ENCODE results near the gene GARIN5A.

DNA sequence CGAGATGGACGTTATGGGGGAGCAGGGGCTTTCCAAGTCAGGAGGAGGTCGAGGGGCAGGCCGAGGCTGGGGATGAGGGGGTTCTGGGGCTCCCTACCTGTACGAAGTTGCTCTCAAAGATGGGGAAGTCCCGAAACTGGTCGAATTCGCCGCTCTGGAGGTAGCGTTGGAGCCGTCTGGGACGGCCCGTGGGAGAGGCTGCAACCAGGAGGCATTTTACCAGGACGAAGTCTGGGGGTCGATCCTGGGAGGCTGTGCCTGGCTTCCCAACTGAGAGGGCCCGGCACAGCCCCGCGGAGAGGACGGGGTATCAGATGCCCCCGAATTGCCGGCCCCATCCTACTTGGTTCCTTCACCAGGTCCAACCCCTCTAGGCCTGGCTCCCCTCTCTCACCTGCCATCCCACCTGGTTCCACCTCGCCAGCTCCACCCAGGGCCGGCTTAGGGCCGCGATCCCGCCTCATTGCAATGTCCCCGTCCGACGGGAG lies 868 bp downstream of the GARIN5A start:
- TF ChIP-seq, protein P1, sequence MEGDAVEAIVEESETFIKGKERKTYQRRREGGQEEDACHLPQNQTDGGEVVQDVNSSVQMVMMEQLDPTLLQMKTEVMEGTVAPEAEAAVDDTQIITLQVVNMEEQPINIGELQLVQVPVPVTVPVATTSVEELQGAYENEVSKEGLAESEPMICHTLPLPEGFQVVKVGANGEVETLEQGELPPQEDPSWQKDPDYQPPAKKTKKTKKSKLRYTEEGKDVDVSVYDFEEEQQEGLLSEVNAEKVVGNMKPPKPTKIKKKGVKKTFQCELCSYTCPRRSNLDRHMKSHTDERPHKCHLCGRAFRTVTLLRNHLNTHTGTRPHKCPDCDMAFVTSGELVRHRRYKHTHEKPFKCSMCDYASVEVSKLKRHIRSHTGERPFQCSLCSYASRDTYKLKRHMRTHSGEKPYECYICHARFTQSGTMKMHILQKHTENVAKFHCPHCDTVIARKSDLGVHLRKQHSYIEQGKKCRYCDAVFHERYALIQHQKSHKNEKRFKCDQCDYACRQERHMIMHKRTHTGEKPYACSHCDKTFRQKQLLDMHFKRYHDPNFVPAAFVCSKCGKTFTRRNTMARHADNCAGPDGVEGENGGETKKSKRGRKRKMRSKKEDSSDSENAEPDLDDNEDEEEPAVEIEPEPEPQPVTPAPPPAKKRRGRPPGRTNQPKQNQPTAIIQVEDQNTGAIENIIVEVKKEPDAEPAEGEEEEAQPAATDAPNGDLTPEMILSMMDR (conservative IDR thresholded peaks at IDR 0.05; ENCODE audit: low read length) = no peak
- no peak for TF ChIP-seq EZH2phosphoT487 (IDR thresholded peaks at IDR 0.05; ENCODE audit: borderline replicate concordance, low read depth, low read length)

Data from OCI-LY7 (cell line).